Stimulated activated CD8-positive, alpha-beta memory T cell treated with anti-CD3 and anti-CD28 coated beads, Interleukin-12 subunit alpha, Interleukin-12 subunit beta, amount 100 ng/mL, for 24 hours (primary cell): ENCODE data around the gene ANKRD49.
"Not testable (repeated sequence)": the region's sequence is repeated elsewhere in the genome, so short reads cannot be mapped to it uniquely, and the experiment has no call there.

Source experiments
- DNase-seq: peaks from one replicate; pipeline ENCODE4 v3.0.0-alpha.2; 2020; ENCODE audit errors: extremely low read depth

The ANKRD49 gene

DNA sequence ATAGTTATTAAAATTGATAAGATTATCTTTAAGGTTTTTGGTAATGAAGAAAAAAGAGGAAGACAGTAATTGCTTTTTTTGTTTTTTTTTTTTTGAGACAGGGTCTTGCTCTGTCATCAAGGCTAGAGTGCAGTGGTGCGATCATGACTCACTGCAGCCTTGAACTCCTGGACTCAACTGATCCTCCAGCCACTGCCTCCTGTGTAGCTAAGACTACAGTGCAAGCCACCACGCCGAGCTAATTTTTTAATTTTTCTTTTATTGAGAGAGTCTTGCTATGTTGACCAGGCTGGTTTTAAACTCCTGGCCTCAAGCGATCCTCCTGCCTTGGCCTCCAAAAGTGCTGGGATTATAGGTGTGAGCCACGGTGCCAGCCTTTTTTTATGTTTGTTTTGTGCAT lies 12.7 kb downstream of the ANKRD49 start:
- not testable (repeated sequence) for DNase-seq

DNA sequence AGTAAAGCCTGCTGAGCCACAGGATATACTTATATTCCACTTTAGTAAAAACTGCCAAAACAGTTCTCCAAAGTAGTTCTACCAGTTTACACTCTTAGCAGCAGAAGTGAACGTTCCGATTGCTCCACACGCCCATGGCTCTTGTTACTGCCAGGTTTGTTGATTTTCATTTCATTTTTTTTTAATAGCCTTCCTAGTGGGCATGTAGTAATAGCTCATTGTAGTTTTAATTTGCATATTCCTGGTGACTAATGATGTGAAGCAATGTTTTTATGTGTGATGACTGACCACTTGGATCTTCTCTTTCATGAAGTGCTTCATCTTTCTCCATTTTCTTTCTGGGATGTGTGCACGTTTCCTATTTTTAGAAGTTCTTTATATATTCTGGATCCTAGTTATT lies 13.7 kb downstream of the ANKRD49 start:
- no peak for DNase-seq

DNA sequence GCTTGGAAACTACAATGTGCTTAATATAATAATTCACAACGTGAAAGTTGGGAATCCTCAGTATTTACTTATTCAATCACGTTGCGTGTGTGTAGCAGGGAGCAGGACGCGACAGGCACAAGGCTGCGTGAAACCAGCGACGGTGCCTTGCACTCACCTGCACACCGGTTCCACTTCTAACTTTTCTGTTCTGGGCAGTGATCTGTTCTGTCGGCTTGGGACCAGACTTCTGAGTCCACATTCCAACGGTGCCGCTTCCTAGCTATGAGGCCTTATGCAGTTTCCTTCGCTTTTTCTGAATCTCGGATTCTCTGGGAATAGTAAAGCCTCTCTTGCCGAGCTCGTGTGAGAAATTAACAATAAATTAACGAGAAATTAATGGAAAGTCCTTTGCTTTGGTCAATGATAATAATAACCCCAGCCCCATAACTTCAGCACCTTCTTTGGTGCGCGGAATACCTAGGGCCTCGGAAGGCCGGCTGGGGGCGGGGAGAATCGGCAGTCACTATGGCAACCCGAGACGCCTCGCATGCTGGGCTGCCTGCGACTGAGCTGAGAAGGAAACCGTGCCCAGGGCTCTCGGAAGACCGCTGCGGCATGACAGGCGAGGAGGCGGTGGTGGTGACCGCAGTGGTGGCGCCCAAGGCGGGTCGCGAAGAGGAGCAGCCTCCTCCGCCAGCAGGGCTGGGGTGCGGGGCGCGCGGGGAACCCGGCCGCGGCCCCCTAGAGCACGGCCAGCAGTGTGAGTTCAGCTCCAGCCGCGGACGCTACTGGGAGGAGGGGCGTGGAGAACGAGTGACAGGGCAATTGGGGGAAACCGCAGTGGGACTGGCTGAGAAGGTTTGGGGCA lies 18.4 kb downstream of the ANKRD49 start, which contains the start of gene C11orf97:
Gene C11orf97 (plus strand): TSS at position 530 of the 850 bp plus-strand sequence. CDS start 68 bp downstream, at position 598.
- no peak for DNase-seq

DNA sequence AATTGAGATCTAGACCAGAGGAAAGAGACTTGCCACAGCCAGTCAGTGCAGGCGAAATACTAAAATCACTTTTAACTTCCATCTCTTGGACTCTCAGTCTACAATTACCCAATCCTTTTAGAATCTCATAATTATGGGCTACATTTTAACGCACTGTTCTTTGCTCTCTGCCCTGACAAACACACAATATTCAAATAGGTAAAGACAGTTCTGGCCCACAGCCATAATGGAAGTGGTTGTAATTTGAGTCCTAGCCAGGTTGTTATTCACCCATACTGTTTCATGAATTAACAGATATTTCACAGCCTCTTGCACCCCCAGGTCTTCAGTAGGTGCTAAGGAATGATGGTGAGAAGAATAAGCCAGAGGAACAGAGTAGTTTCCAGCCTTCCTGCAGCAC lies 19.3 kb downstream of the ANKRD49 start:
- DNase-seq = no peak

DNA sequence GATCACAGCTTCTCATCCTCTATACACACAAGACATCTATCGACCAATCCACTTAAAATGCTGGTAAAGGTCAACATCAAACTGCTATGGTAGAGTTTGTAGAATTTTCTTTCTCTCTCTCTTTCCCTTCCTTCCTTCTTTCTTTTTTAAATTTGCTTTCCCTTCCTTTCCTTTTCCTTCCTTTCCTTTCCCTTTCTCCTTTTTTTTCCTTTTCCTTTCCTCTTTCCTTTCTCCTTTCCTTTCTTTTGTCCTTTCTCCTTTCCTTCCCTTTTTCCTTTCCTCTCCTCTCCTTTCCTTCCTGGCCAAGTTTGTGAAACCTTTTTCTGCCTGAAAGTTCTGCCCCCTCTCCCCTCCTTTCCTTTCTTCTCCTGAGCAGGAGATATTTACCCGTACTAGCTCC lies 21.6 kb downstream of the ANKRD49 start:
- DNase-seq = no peak

DNA sequence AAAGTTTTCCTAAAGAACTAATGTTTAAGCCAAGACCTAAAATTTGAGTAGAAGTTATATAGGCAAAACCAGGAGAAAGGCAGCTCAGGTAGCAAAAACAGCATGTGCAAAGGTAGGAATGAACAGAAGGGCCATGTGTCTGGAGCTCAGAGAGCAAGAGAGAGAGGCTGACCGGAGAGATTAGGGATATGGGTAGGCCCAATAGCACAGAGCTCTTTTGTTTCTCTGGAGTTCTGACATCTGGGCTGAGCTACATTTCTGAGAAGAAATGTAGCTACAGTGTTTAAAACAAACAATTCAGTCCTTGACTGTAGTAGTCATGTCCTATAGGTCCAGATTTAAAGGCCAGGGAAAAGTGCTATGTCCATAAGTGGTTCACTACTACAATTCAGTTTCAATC lies 22.9 kb downstream of the ANKRD49 start:
- DNase-seq = no peak

DNA sequence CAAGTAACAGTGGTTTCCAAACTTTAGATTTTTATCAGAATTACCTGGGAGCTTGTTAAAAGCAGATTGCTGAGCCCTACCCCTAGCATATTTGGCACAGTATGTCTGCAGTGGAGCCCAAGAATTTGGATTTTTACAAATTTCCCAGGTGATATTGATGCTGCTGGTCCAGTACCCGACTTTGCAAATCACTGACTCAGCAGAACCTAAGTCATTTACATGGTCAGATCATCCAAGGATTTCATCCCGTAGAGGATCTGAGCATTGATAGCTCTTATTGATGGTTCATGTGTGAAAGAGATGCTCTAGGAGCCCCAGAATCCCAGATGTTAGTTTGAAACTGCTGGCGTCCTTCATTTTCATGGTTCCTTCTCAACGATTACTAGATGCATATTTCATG lies 24.5 kb downstream of the ANKRD49 start:
- no peak for DNase-seq

DNA sequence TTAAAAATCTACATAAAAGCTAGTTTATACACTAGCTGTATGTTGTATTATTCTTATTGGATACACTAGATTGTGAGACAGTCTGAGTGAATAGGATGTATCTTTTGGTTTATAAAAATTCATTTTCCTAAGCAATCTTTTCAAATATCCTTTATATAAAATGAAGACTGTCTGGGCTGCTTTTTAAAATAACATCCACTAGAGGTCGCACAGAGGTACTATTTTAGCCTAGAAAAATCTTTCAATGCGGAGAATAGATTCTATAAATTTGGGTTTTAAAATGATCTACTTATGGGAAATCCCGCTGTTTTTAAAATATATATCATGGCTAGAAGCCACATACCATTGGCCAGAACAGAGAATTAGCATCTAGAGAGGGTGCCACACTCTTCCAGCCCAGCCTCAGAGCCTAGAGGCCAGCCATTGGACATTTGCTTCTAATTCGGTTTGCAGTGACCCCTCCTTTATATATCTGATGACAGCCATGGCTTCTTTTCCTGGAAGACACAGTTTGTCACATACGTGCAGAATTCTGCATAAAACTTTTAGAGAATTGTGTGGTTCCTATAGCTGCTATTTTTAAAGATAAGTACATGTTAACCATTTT lies 25.8 kb downstream of the ANKRD49 start:
- DNase-seq = no peak

DNA sequence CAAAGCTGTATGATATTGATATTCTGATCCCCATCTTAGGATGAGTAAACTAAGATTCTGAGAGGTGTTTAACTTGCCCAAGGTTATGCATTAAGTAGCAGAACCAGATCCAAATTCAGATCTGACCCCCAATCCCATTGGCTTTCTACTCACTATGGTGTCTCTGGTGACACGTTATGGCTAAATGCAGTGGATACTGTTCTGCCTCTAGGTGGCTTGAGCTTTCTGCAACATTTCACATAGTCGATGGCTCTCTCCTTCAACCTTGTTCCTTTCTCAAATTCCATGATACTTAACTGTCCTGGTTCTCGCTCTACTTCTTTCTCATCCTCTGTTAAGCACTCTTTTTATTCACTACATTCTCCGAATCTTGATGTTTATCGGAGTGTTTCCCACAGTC lies 27.9 kb downstream of the ANKRD49 start:
- no peak for DNase-seq

DNA sequence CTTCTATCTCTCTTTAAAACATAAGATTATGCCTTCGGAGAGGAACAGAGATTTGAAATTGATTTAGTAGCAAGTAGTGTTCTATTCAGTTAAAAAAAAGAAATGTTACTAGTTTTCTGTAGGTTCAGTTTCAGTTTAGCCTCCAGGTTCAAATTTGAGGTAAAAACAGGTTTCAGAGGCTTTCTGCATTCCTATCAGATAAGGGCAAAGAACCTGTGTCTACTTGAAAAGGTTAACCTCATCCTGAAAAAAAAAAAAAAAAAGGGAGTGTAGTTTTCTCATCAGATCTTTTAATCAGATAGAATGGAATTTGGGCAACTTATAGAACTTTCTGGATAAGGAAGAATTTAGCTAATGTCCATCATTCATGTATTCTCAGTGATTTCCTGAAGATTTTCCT lies 30.6 kb downstream of the ANKRD49 start:
- no peak for DNase-seq

DNA sequence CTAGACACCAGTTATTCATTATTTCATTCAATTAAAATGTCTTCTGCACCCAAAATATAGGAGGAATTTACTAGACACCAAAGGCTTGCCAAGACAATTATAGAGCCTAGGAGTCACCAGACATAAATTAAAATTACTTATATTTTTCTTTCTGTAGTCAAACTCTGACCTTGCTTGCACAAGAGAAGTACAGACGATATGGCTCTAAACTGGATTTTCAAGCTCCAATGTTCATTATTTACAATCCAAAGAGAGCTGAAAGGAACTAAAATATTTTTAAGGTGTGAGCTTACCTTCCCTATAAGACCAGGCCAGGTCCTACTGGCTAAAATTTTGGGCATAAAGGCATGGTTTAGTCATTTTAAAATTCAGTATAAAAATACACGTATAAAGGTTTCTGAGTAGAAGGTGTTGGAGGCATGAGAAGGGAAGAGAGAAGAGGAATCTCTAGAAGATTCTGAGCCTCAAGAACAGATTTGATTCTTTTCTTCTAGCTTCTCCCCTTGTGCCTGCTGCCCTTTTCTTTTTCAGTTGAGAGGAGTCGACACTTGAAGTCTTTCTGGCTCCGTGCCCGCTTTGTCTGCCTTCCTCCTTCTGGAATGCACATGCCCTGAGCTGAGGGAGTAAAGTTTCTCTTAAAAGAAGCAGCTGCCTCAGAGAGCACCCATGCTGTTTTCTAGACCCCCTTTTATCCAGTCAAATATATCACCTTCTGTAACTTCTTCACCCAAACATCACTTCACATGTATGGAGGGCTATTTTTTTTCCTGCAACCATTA lies 32.0 kb downstream of the ANKRD49 start:
- no peak for DNase-seq

DNA sequence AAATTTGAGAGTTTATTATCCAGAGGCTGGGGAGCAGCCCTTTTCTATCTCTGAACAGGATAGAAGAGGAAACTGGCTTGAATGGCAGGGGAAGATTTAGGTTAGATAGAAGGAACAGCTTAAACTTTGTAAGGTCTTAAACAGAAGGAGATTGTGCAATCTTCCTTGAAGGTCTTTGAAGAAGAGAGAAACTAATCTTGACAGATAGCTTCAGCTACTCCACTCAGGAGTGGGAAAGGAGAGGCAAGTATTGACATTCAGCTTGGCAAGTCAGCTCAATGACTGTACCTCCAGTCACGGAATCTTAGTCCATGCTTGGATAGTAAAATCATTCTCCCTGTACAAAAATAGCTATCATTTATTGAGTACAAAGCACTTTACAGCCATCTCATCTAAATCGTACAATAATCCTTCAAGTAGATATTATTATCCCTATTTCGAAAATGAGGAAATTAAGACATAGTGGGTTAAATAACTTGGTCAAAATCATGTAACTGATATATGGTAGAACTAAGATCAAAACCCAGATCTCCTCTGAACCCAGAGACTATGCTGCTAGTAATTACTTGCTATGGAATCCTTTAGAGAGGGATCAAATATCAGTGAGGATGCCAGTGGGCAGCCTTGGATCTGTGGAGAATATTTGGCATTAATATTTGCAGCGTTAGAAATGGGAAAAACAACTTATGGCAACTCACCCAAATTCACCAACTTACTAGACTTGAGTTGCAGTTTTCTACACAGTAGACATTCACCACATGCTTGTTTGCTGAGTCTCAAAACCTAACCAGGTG lies 33.1 kb downstream of the ANKRD49 start:
- no peak for DNase-seq

DNA sequence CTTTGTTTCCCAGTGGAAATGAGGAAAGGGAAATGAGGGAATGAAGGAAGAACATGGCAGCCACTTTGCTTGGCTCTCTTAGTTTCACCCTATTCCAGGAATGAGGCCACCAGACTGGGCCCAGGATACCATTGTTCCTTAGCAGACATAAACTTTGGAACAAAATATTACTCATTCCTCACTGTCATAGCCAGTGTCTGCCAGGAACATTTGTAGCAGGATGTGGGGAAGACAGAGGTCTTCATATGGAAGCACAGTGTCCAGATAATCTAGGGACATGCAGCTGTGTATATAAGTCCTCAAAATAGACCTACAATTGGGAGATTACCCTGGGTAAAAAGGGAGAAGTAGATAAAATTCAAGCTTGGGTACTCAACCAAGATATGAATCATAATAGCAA lies 34.8 kb downstream of the ANKRD49 start:
- DNase-seq = no peak

DNA sequence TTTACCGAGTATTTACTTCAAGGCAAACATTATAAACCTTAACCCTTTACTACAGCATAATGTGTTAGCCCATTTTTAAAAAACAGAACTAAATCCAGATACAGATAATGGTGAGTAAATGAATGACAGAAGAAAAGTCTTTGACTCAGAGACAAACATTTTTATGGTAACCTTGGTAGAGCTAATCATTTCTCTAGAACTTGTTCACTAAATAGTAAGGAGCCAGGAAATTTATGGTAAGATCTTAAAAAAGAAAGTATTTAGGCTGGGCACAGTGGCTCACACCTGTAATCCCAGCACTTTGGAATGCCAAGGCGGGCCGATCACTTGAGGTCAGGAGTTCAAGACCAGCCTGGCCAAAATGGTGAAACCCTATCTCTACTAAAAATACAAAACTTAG lies 38.4 kb downstream of the ANKRD49 start:
- no peak for DNase-seq

DNA sequence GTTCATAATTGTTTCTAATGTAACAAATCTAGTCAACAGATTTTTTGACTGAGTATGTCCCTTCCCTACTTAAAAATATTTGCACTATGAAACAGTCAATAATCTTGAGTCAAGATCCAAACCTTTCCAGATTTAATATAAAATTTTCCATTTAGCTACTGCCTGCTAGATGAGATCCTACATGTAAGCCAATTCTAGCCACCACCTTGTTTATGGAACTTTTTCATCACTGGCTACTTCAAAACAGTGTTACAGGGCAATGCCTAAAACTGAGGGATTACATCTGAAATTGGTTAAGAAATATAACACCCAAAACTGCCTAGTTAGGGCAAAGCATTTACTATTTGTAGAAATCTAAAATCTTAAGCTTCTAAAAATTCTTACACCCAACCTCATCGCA lies 39.4 kb downstream of the ANKRD49 start:
- no peak for DNase-seq

DNA sequence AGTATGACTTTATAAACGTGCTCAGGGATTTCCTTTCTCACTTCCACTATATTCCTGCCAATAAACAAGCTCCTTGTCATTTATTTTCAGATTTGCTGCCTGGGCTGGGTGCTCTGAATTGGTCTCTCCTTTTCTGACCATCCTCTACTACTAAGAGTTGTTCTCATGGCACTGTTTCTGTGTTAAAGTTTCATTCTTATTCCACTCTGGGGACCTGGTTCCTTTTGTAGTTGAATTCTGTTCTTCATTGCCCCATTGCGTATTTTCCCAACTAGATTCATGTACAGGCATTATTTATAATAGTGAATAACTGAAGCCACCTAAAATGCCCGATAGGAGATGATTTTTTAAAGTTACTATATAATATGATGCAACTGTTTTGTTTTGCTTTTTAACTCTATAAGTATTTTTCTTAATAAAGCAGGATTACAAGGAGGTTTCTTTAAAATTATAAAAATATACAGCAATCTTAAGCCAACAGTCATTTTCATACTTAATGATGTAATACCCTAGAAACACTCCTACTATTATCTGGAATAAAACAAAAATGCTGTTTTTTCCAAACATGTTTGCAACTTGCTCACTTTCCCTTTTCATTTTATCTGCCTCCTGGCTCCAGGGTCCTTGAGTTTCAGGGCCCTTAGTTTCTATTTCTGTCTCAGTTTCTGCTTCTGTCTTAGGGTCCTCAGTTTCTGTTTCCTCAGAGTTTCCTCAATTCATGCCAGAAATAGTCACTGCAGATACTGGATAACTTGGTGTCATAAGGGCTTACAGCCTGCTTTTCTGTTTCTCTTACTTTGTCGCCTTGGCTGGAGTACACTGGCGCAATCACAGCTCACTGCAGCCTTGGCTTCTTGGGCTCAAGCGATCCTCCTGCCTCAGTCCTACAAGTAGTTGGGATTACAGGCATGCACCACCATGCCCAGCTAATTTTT lies 40.2 kb downstream of the ANKRD49 start:
- no peak for DNase-seq

DNA sequence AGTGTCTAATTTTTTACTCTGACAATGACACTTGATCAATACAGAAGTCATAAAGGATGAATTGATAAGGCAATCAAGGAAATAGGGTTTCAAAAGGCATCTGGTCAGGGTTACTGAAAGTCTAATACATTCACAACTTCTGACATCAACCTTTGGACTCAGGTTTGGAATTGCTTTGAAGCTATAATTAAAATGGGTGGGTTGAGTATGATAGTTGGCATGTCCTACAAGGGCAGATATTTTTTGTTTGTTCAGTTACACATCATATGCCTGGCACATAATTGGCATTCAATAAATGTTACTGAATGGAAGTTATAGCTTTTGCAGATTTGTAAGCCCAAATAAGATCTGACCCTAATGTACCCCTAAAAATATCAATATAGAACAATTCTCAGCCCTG lies 42.6 kb downstream of the ANKRD49 start:
- DNase-seq = no peak

DNA sequence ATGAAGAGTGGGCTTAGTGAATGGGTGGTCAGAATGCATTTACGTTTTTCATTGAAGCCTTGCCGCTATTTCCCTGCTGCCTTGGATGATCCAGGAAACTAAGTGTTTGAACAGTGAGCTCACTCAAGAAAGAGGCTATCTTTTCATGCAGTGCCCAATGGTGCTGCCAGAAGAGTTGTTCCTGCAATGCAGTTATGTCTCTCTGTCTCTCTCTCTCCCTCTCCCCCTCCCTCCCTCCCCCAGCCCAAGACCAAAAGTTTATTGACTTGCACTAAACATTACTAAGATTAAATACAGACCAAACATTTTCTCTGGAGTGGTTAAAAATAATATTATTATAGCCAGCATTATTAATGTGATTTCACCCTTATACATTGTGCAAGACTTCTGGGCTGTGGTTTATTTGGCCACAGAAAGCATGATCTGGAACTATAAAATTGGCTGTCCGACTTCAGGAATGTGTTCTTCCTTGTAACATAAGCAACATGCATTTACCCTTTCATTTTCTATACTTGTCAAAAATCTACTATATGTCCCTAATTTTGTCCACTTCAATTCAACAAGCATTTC lies 43.3 kb downstream of the ANKRD49 start:
- DNase-seq = no peak

DNA sequence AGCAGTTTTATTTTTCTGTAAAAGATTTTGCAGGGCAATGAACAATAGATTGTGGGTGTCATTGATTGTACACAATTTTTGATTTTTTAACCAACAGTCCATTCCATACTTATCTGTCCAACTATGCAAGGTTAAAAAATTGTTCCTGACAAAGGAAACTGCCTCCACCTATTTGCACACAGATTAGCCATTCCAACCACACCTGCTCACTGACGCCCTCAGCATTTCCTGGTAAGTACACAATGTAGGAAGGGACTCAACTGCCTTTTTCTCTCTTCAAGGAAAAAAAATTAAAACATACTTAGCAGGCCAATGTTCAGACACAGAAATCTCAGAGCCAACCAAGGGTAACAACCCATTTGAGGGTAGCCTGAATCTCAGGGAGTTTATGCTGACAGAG lies 45.6 kb downstream of the ANKRD49 start:
- no peak for DNase-seq
